GM10266 (cell line): ENCODE measurements around the gene MYBL2.
A peak's percentile ranks its signal among the peaks of the same experiment; 100 is the strongest.

Experiments
- DNase-seq: peaks from one replicate; pipeline ENCODE4 v3.0.0; 2012; ENCODE audit errors: extremely low spot score
- CTCF ChIP-seq: IDR thresholded peaks from 2 replicates; pipeline ENCODE4 v1.5.1; 2012; ENCODE audit warnings: mild to moderate bottlenecking, low read depth; ENCODE audit not compliant: control insufficient read depth, insufficient read depth; ENCODE audit errors: missing control alignments

MYBL2 gene

GRCh38 chr20:43655937-43656336, 11.0 kb upstream of the MYBL2 start:
- no peak for DNase-seq
- TF ChIP-seq CTCF = no peak

- DNase-seq = no peak
- TF ChIP-seq CTCF = no peak
Measured at GRCh38 chr20:43658069-43658722, 8.7 kb upstream of the MYBL2 start.

- TF ChIP-seq CTCF = no peak
- no peak for DNase-seq
Measured at GRCh38 chr20:43658723-43659419, 8.0 kb upstream of the MYBL2 start.

- DNase-seq = no peak
Measured at GRCh38 chr20:43662943-43663655, 3.8 kb upstream of the MYBL2 start.

GRCh38 chr20:43665466-43666176, 1.3 kb upstream of the MYBL2 start:
- TF ChIP-seq CTCF = no peak

More at GRCh38 chr20:43662943-43663655, 3.8 kb upstream of the MYBL2 start:
- no peak for TF ChIP-seq CTCF

GRCh38 chr20:43667341-43668132, 623 bp downstream of the MYBL2 start:
- no peak for TF ChIP-seq CTCF
- peak; percentile 51 for DNase-seq

More at GRCh38 chr20:43665466-43666176, 1.3 kb upstream of the MYBL2 start:
- no peak for DNase-seq
